ENCODE data around the gene GGT5.
"Not testable (repeated sequence)": the region's sequence is repeated elsewhere in the genome, so short reads cannot be mapped to it uniquely, and the experiment has no call there.

Gene GGT5

GRCh38 chr22:24245030-24245431, at the start of gene GGT5:
TSS of gene GGT5 (minus strand) at chr22:24245082. CDS start at chr22:24244725, 357 bp downstream.
- H3K4me3 ChIP-seq (ENCODE audit: low read length); H3K27me3 ChIP-seq (ENCODE audit: control insufficient read depth, insufficient read depth, low read length); H3K9me3 ChIP-seq (ENCODE audit: control insufficient read depth, insufficient read depth, low read length); DNase-seq (ENCODE audit: low read depth, low spot score); H3K4me1 ChIP-seq (ENCODE audit: control insufficient read depth, insufficient read depth, low read length); H3K36me3 ChIP-seq (ENCODE audit: control insufficient read depth, insufficient read depth, low read length); H3K27ac ChIP-seq (ENCODE audit: low read length): not testable (repeated sequence)
- no CpG with 5 or more reads among the region's 12 CpGs for WGBS (ENCODE audit: insufficient coverage, insufficient read length)

GRCh38 chr22:24292202-24292830, 47.4 kb upstream of the GGT5 start:
- not testable (repeated sequence) for H3K4me3 ChIP-seq (ENCODE audit: low read length); H3K27ac ChIP-seq (ENCODE audit: low read length)
- WGBS (ENCODE audit: insufficient coverage, insufficient read length), result no CpG with 5 or more reads among the region's 3 CpGs

DNA sequence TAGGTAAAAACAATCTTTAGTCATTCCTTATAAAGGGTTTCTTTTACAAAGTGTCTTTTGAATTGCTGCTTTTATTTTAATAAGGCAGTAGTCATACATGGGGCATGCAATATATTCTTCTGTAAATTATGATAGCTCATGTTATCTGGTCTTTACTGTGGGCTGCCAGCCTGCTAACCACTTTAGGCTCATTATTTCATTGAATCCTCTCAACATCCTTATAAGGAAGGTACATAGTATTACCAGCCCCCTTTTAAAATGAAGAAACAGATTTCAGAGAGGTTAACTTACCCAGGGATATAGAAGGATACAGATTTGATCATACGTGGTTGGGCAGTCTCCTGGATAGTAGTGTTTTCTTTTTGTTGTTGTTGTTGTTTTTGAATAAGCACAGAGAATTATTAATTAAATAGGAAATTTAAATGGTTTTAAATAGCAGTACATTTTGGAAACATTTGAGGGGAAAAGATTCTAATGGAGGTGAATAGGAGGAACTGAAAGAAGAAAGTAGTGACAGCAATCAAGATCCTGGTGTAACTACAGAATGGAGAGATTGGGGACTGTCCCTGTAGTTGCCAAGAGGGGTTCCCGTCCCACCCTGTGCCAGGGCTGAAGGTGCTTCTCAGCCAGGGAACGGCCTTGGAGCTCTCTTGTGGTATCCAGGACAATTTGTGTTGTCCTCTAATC, 46.8 kb upstream of the GGT5 start:
- Histone ChIP-seq H3K36me3 (ENCODE audit: control insufficient read depth, insufficient read depth, low read length) (no peaks in the 10 kb centered on the region), H3K27ac (ENCODE audit: low read length) (no peak overlapping the region), H3K4me1 (ENCODE audit: control insufficient read depth, insufficient read depth, low read length) (0 out of 2 replicates have a peak, but pooled peaks cover 1% of the 10 kb centered on the region), H3K27me3 (ENCODE audit: control insufficient read depth, insufficient read depth, low read length) (no peaks in the 10 kb centered on the region), H3K9me3 (ENCODE audit: control insufficient read depth, insufficient read depth, low read length) (no peaks in the 10 kb centered on the region), H3K4me3 (ENCODE audit: low read length) (no peak overlapping the region)
- DNase-seq (ENCODE audit: low read depth, low spot score), result no peak
- WGBS (ENCODE audit: insufficient coverage, insufficient read length), result no CpG with 5 or more reads among the region's 3 CpGs

More at GRCh38 chr22:24292202-24292830, 47.4 kb upstream of the GGT5 start:
- H3K27me3 ChIP-seq (ENCODE audit: control insufficient read depth, insufficient read depth, low read length); H3K9me3 ChIP-seq (ENCODE audit: control insufficient read depth, insufficient read depth, low read length); H3K4me1 ChIP-seq (ENCODE audit: control insufficient read depth, insufficient read depth, low read length); H3K36me3 ChIP-seq (ENCODE audit: control insufficient read depth, insufficient read depth, low read length); DNase-seq (ENCODE audit: low read depth, low spot score): not testable (repeated sequence)

- no peak overlapping the region for H3K27ac ChIP-seq (ENCODE audit: low read length)
- no peak overlapping the region for H3K4me3 ChIP-seq (ENCODE audit: low read length)
Measured at GRCh38 chr22:24290459-24290858, 45.6 kb upstream of the GGT5 start.

GRCh38 chr22:24289741-24290163, 44.9 kb upstream of the GGT5 start:
- no peaks in the 10 kb centered on the region for H3K9me3 ChIP-seq (ENCODE audit: control insufficient read depth, insufficient read depth, low read length)
- DNase-seq (ENCODE audit: low read depth, low spot score), result no peak
- H3K4me3 ChIP-seq (ENCODE audit: low read length), result no peak overlapping the region
- no peaks in the 10 kb centered on the region for H3K36me3 ChIP-seq (ENCODE audit: control insufficient read depth, insufficient read depth, low read length)
- no peaks in the 10 kb centered on the region for H3K27me3 ChIP-seq (ENCODE audit: control insufficient read depth, insufficient read depth, low read length)
- 0 out of 2 replicates have a peak, but pooled peaks cover 1% of the 10 kb centered on the region for H3K4me1 ChIP-seq (ENCODE audit: control insufficient read depth, insufficient read depth, low read length)
- no peak overlapping the region for H3K27ac ChIP-seq (ENCODE audit: low read length)
- WGBS (ENCODE audit: insufficient coverage, insufficient read length), result no CpG with 5 or more reads among the region's 4 CpGs

More at GRCh38 chr22:24290459-24290858, 45.6 kb upstream of the GGT5 start:
- DNase-seq (ENCODE audit: low read depth, low spot score), result no peak
- Histone ChIP-seq H3K27me3 (ENCODE audit: control insufficient read depth, insufficient read depth, low read length) (no peaks in the 10 kb centered on the region), H3K36me3 (ENCODE audit: control insufficient read depth, insufficient read depth, low read length) (no peaks in the 10 kb centered on the region), H3K9me3 (ENCODE audit: control insufficient read depth, insufficient read depth, low read length) (no peaks in the 10 kb centered on the region), H3K4me1 (ENCODE audit: control insufficient read depth, insufficient read depth, low read length) (0 out of 2 replicates have a peak, but pooled peaks cover 1% of the 10 kb centered on the region)

DNA sequence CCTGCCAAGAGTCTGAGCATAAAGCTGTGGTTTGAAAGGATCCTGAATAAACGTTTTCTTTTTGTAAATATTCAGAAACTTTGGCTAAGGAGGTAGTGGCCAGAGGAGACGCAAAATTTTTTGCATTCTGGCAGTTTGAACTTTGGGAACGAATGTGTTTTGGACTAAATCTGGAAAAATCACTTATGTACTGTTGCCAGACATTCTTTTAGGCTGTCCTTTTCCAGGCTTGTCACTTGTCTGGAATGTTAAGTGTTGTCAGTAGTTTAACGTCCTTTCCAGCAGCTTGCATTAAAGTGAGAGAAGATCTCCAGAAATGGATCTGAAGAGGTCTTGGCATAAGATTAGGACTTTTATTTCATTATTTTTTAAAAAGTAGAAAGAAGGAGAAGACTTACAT, 44.2 kb upstream of the GGT5 start:
- no peaks in the 10 kb centered on the region for H3K27me3 ChIP-seq (ENCODE audit: control insufficient read depth, insufficient read depth, low read length)
- H3K4me1 ChIP-seq (ENCODE audit: control insufficient read depth, insufficient read depth, low read length), result 0 out of 2 replicates have a peak, but pooled peaks cover 1% of the 10 kb centered on the region
- H3K9me3 ChIP-seq (ENCODE audit: control insufficient read depth, insufficient read depth, low read length), result no peaks in the 10 kb centered on the region
- no peak overlapping the region for H3K27ac ChIP-seq (ENCODE audit: low read length)
- no CpG with 5 or more reads among the region's 4 CpGs for WGBS (ENCODE audit: insufficient coverage, insufficient read length)
- no peak for DNase-seq (ENCODE audit: low read depth, low spot score)
- H3K36me3 ChIP-seq (ENCODE audit: control insufficient read depth, insufficient read depth, low read length), result no peaks in the 10 kb centered on the region
- H3K4me3 ChIP-seq (ENCODE audit: low read length), result no peak overlapping the region

DNA sequence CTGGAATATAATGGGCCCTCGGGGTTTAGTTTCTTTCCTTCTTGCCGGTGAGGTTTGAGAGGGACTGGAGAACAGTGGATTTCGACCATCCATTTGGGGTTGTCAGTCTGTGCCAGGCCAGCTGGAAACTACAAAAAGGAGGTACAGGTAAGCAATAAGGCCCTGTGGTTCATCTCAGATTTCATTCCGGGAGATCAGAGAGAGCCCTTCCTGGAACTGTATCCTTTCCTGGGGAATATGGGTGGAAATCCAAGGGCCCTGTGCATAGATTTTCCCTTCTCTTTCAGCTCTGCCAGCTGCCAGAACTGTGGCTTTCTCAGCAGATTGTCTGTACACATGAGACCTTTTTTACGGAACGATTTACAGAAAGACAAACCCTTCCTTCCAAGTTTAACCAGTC, 42.9 kb upstream of the GGT5 start:
- no CpG with 5 or more reads among the region's 6 CpGs for WGBS (ENCODE audit: insufficient coverage, insufficient read length)
- H3K4me3 ChIP-seq (ENCODE audit: low read length); H3K36me3 ChIP-seq (ENCODE audit: control insufficient read depth, insufficient read depth, low read length); H3K27me3 ChIP-seq (ENCODE audit: control insufficient read depth, insufficient read depth, low read length); H3K4me1 ChIP-seq (ENCODE audit: control insufficient read depth, insufficient read depth, low read length); H3K27ac ChIP-seq (ENCODE audit: low read length); DNase-seq (ENCODE audit: low read depth, low spot score); H3K9me3 ChIP-seq (ENCODE audit: control insufficient read depth, insufficient read depth, low read length): not testable (repeated sequence)

DNA sequence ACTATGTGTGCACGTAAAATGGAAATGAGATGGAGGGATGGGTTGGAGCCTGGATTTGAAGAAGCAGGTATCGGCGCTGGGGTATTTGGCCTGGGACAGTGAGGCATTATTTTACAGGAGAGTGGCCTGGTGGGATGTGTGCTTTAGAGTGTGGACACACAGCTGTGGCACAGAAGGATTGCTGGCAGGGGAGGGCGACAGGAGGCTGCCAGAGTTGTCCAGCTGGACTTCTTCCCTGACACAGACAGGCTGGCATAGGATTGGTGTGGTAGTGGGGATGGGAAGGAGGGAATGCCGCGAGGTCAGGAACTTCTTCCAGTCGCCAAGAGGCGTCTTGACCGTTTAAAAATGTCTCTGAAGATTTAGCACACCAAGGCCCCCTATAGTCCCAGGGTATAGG, 42.3 kb upstream of the GGT5 start:
- no CpG with 5 or more reads among the region's 9 CpGs for WGBS (ENCODE audit: insufficient coverage, insufficient read length)
- H3K9me3 ChIP-seq (ENCODE audit: control insufficient read depth, insufficient read depth, low read length); H3K36me3 ChIP-seq (ENCODE audit: control insufficient read depth, insufficient read depth, low read length); H3K4me3 ChIP-seq (ENCODE audit: low read length); H3K27ac ChIP-seq (ENCODE audit: low read length); DNase-seq (ENCODE audit: low read depth, low spot score); H3K4me1 ChIP-seq (ENCODE audit: control insufficient read depth, insufficient read depth, low read length); H3K27me3 ChIP-seq (ENCODE audit: control insufficient read depth, insufficient read depth, low read length): not testable (repeated sequence)

DNA sequence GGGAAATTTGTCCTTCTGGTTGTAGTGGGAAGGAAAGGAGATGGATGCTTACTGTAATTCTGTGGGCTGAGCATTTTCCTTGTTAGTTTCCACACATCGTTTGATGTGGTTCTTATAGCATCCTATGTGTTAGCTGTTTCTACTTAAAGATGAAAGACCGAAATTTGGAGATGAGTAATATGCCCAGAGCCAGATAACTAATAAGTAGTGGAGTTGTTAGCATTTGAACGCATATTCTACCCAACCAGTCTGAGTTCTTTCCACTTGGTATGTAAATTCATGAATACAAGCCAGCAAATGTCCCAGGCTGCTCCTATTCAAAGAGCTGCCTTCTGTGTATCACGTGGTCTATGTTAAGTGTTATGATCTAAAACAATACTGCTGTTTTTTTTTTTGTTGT, 40.4 kb upstream of the GGT5 start:
- no CpG with 5 or more reads among the region's 4 CpGs for WGBS (ENCODE audit: insufficient coverage, insufficient read length)
- no peak overlapping the region for H3K27ac ChIP-seq (ENCODE audit: low read length)

GRCh38 chr22:24284747-24285203, 39.9 kb upstream of the GGT5 start:
- no peak overlapping the region for H3K27ac ChIP-seq (ENCODE audit: low read length)
- DNase-seq (ENCODE audit: low read depth, low spot score), result no peak
- no peaks in the 10 kb centered on the region for H3K27me3 ChIP-seq (ENCODE audit: control insufficient read depth, insufficient read depth, low read length)
- no peaks in the 10 kb centered on the region for H3K36me3 ChIP-seq (ENCODE audit: control insufficient read depth, insufficient read depth, low read length)
- H3K9me3 ChIP-seq (ENCODE audit: control insufficient read depth, insufficient read depth, low read length), result no peaks in the 10 kb centered on the region
- no CpG with 5 or more reads among the region's 2 CpGs for WGBS (ENCODE audit: insufficient coverage, insufficient read length)
- 0 out of 2 replicates have a peak, but pooled peaks cover 1% of the 10 kb centered on the region for H3K4me1 ChIP-seq (ENCODE audit: control insufficient read depth, insufficient read depth, low read length)
- H3K4me3 ChIP-seq (ENCODE audit: low read length), result no peak overlapping the region

More for the DNA sequence above, 40.4 kb upstream of the GGT5 start:
- no peak for DNase-seq (ENCODE audit: low read depth, low spot score)
- Histone ChIP-seq H3K9me3 (ENCODE audit: control insufficient read depth, insufficient read depth, low read length) (no peaks in the 10 kb centered on the region), H3K27me3 (ENCODE audit: control insufficient read depth, insufficient read depth, low read length) (no peaks in the 10 kb centered on the region), H3K4me3 (ENCODE audit: low read length) (no peak overlapping the region), H3K36me3 (ENCODE audit: control insufficient read depth, insufficient read depth, low read length) (no peaks in the 10 kb centered on the region), H3K4me1 (ENCODE audit: control insufficient read depth, insufficient read depth, low read length) (0 out of 2 replicates have a peak, but pooled peaks cover 1% of the 10 kb centered on the region)

Data from iPS DF 6.9 (cell line).